GM12872 (cell line): Measurements from ENCODE around the gene CD300A.

Source experiments
- CTCF ChIP-seq: IDR thresholded peaks from 3 replicates; pipeline ENCODE4 v1.5.1; 2011; ENCODE audit warnings: low read depth, mild to moderate bottlenecking, low read length, moderate library complexity; ENCODE audit not compliant: insufficient read depth

CD300A gene

GRCh38 chr17:74442670-74443515 is 23.5 kb upstream of the CD300A start:
- no peak for TF ChIP-seq CTCF

GRCh38 chr17:74443516-74444296 is 22.7 kb upstream of the CD300A start:
- TF ChIP-seq CTCF, result no peak

GRCh38 chr17:74444406-74444805 is 22.0 kb upstream of the CD300A start:
- TF ChIP-seq CTCF, result no peak

- no peak for TF ChIP-seq CTCF
These were observed 21.3 kb upstream of the CD300A start for GRCh38 chr17:74445158-74445557.

GRCh38 chr17:74446551-74447500 is 19.6 kb upstream of the CD300A start:
- no peak for TF ChIP-seq CTCF

GRCh38 chr17:74447628-74448159 is 18.7 kb upstream of the CD300A start:
- TF ChIP-seq CTCF, result no peak
